Esophagus muscularis mucosa (tissue), 3 donors: ENCODE data around the gene USP20.
"Not testable (repeated sequence)": the region's sequence is repeated elsewhere in the genome, so short reads cannot be mapped to it uniquely, and the experiment has no call there.

Experiments
- EP300 ChIP-seq: sonication (generic); formaldehyde crosslinking; IDR thresholded peaks from one replicate; pipeline ENCODE4 v1.6.1; 2017; ENCODE audit warnings: antibody characterized with exemption
- TF ChIP-seq, protein P1 (sequence below), 3 experiments: fragments of 200-600 bp in 2 of 3; fragments of 450-650 bp in 1 of 3; sonication (generic) in 2 of 3; IDR thresholded peaks; one replicate each; pipeline ENCODE4 v1.5.1; 2017 to 2019; ENCODE audit warnings: antibody characterized with exemption in 3 of 3, mild to moderate bottlenecking in 2 of 3, moderate library complexity in 1 of 3

DNA sequence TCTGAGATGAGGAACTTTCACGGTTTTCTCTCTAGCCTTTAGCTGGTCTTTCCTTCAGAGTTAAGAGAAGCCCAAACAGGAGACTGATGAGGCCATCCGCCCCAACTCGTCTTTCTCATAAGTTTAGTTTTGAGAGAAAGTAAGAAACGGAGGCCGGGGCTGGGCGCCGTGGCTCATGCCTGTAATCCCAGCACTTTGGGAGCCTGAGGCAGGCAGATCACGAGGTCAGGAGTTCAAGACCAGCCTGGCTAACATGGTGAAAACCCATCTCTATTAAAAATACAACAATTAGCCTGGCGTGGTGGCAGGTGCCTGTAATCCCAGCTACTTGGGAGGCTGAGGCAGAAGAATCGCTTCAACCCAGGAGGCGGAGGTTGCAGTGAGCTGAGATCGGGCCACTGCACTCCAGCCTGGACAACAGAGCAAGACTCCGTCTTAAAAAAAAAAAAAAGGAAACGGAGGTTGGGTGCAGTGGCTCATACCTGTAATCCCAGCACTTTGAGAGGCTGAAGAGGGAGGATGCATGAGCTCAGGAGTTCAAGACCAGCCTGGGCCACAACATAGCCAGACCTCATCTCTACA, 55.6 kb downstream of the USP20 start:
- TF ChIP-seq, protein P1, sequence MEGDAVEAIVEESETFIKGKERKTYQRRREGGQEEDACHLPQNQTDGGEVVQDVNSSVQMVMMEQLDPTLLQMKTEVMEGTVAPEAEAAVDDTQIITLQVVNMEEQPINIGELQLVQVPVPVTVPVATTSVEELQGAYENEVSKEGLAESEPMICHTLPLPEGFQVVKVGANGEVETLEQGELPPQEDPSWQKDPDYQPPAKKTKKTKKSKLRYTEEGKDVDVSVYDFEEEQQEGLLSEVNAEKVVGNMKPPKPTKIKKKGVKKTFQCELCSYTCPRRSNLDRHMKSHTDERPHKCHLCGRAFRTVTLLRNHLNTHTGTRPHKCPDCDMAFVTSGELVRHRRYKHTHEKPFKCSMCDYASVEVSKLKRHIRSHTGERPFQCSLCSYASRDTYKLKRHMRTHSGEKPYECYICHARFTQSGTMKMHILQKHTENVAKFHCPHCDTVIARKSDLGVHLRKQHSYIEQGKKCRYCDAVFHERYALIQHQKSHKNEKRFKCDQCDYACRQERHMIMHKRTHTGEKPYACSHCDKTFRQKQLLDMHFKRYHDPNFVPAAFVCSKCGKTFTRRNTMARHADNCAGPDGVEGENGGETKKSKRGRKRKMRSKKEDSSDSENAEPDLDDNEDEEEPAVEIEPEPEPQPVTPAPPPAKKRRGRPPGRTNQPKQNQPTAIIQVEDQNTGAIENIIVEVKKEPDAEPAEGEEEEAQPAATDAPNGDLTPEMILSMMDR (IDR thresholded peaks at IDR 0.05): not testable (repeated sequence)
- not testable (repeated sequence) for TF ChIP-seq EP300
